T follicular helper cell (primary cell): ENCODE measurements around the gene ABHD16A.

Experiments used
- DNase-seq: peaks from one replicate; pipeline ENCODE4 v3.0.0-alpha.2; 2020; ENCODE audit warnings: low read depth

The ABHD16A gene

DNA sequence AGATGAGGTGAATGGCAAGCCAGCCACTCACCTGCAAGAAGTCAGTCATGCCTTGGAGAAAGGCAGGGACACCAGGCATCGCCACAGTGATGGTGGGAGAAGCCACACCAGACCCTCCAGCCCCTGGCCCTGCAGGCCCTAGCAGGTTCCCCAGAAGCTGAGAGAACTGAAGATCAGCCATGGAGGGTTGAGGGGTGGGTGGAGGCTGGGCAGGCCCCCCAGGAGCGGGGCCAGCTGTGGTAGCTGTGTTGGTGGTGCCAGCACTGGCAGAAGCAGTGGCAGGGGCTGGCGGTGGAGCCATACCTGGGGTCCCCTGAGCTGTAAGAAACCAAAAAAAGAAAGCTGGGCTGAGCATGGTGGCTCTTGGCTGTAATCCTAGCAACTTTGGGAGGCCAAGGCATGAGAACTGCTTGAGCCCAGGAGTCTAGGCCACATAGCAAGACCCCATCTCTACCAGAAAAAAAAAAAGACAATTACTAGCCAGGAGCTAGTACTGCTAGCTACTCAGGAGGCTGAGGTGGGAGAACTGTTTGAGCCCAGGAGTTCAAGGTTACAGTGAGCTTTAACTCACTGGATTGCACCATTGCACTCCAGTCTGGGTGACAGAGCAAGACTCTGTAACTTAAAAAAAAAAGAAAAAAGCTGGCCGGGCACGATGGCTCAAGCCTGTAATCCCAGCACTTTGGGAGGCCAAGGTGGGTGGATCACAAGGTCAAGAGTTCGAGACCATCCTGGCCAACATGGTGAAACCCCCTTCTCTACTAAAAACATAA lies 60.1 kb downstream of the ABHD16A start:
- DNase-seq: no peak

DNA sequence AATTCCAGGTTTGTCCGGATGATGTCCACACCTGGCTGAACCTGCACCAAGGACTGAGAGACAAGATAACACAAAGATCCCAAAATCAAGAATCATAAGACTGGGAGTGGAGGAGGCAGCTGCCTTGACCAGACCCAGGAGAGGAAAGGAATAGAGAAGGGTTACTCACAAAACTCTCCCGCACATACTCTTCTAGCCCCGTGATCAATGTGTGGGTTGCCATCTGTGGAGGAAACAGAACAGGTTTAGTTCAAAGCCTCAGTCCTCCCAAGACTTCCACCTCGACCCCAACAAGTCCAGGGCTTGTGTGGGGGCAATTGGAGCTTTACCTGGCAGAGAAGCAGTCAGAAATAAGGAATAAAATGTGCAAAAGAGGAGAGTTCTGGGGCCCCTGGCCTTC lies 61.8 kb downstream of the ABHD16A start:
- DNase-seq: no peak

DNA sequence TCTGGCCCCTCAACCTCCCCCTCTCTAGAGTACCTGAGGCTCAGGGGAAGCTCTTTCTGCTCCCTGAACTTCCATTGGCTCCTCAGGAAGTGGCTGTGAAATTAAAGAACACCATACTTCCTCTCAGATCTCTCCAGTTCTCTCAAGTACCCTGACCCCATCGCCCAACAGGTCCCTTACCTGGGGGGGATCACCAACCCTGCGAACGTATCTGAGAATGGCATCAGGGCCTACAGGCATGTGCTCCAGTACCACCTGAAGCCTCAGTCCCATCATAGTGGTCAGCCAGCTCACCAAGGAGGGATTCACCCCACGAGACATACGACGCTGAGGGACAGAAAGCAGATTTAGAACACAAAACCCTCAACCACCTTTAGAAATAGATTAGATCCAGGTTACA lies 62.5 kb downstream of the ABHD16A start:
- DNase-seq: no peak

DNA sequence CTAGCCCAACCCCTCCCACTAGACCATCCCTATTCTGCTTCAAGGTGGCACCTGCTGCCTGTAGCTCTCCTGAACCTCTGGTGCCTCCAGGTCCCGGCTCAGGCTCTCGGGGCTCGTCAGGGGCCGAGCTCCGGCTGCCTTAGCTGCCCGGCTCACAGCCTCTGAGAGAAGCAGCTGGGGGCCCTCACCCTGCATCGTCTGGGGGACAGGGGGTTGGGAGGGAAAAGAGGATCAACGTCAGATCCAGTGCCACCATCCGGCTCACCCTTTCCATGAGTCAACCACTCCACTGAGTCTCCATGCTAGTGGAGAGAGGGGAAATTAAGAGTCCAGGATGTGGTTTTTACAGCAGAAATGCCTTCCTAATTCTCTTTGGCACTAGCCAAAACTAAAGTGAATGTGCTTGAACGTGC lies 63.7 kb downstream of the ABHD16A start:
- no peak for DNase-seq

DNA sequence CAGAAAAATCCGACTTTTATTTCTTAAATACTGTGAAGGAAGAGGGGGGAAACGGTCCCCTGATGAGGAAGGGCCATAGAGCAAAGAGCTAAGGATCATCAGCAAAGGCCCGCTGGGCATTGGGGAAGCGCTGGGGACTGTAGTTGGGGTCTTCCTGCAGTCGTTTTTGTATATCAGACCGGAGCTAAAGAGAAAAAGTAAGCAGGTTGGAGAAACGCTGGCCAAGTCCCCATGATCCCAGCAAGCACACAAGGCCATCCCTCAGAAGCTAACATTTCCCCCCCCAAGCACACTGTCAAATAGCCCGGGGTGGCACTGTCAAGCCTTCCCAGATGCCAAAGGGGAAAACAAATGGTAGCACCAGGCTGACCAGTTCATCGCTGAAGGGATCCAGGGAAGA lies 64.1 kb downstream of the ABHD16A start:
- no peak for DNase-seq
